B cell (primary cell): ENCODE data around the gene CYB5D1. TPM values are rescaled to one million over a fixed set of nuclear protein-coding genes. Genes with fewer than 3 reads are reported as not detected.

Experiments
- ATAC-seq: fragments of 200-7000 bp; cut with Tn5 transposase; one replicate; pipeline ENCODE4 v1.10.0; 2021; ENCODE audit warnings: low read depth, mild to moderate bottlenecking, moderate number of reproducible peaks, moderate library complexity
- CTCF ChIA-PET: fragments of 350-600 bp; sonication (Branson Sonifier 250); formaldehyde crosslinking; loops from one replicate; lab custom pipeline; 2021; ENCODE audit warnings: antibody characterized with exemption, inconsistent platforms; lab: Charles Lee
- POLR2A ChIA-PET: fragments of 350-600 bp; sonication (Branson Sonifier 250); formaldehyde crosslinking; loops from one replicate; lab custom pipeline; 2021; ENCODE audit warnings: antibody characterized with exemption; lab: Charles Lee
- DNase-seq: peaks from one replicate; pipeline ENCODE4 v3.0.0; 2013
- H2AFZ ChIP-seq: 2 replicates; pipeline ENCODE4 v1.6.1; 2012; ENCODE audit warnings: mild to moderate bottlenecking, low read depth, low read length; ENCODE audit not compliant: insufficient read depth, poor library complexity, severe bottlenecking
- H3K27ac ChIP-seq, 2 donors: 1 replicate in 1 of 2; 2 replicates in 1 of 2; pipeline ENCODE4 v1.5.1; 2012 to 2013; ENCODE audit warnings: low read length in 2 of 2, mild to moderate bottlenecking in 2 of 2, moderate library complexity in 1 of 2
- H3K27me3 ChIP-seq, 4 experiments: fragments of 200-600 bp in 1 of 4; sonication (generic) in 1 of 4; replicated peaks in 1 of 4; 1 replicate in 2 of 4; 2 replicates in 2 of 4; pipeline versions ENCODE4 v1.6.1 to v1.7.0; 2013 to 2016; ENCODE audit warnings: low read length in 3 of 4, mild to moderate bottlenecking in 2 of 4, mixed read lengths in 1 of 4, moderate library complexity in 1 of 4; ENCODE audit not compliant: insufficient read depth in 4 of 4, control insufficient read depth in 3 of 4; ENCODE audit errors: control extremely low read depth in 1 of 4
- H3K36me3 ChIP-seq, 2 experiments: replicated peaks in 1 of 2; 1 replicate in 1 of 2; 2 replicates in 1 of 2; pipeline versions ENCODE4 v1.6.1 to v1.7.1; 2013; ENCODE audit warnings: low read length in 1 of 2; ENCODE audit not compliant: insufficient read depth in 2 of 2, control insufficient read depth in 1 of 2; ENCODE audit errors: control extremely low read depth in 1 of 2, extremely low read depth in 1 of 2
- H3K4me1 ChIP-seq, 2 donors: fragments of 200-600 bp in 1 of 2; sonication (generic) in 1 of 2; 1 replicate in 1 of 2; 2 replicates in 1 of 2; pipeline versions ENCODE4 v1.5.1 to v1.6.1; 2013 to 2017; ENCODE audit warnings: low read length in 2 of 2; ENCODE audit not compliant: control insufficient read depth in 2 of 2, insufficient read depth in 2 of 2
- H3K4me2 ChIP-seq: replicated peaks from 2 replicates; pipeline ENCODE3; 2012; ENCODE audit warnings: mild to moderate bottlenecking, low read depth, low read length; ENCODE audit not compliant: poor library complexity, severe bottlenecking
- H3K4me3 ChIP-seq, 5 experiments: fragments of 200-600 bp in 1 of 5; sonication (generic) in 1 of 5; 1 replicate in 3 of 5; 2 replicates in 2 of 5; pipeline versions ENCODE4 v1.5.1 to v1.7.0; 2011 to 2016; ENCODE audit warnings: low read length in 4 of 5, mild to moderate bottlenecking in 4 of 5, low read depth in 2 of 5, control low read depth in 1 of 5, moderate library complexity in 1 of 5; ENCODE audit not compliant: insufficient read depth in 1 of 5; ENCODE audit errors: control extremely low read depth in 1 of 5, extremely low read depth in 1 of 5
- H3K79me2 ChIP-seq: fragments of 200-600 bp; sonication (generic); one replicate; pipeline ENCODE4 v1.6.0; 2016; ENCODE audit warnings: low read length; ENCODE audit not compliant: control insufficient read depth, insufficient read depth
- H3K9ac ChIP-seq: fragments of 200-600 bp; sonication (generic); 2 replicates; pipeline ENCODE4 v1.6.1; 2017; ENCODE audit warnings: mild to moderate bottlenecking, low read length, moderate library complexity
- H3K9me3 ChIP-seq, 3 donors: one replicate each; pipeline versions ENCODE4 v1.6.1 to v1.7.1; 2013; ENCODE audit warnings: low read length in 2 of 3; ENCODE audit not compliant: control insufficient read depth in 2 of 3, insufficient read depth in 1 of 3; ENCODE audit errors: control extremely low read depth in 1 of 3
- H4K20me1 ChIP-seq: 2 replicates; pipeline ENCODE4 v1.6.0; 2012; ENCODE audit warnings: mild to moderate bottlenecking, low read length; ENCODE audit not compliant: insufficient read depth, control insufficient read depth, poor library complexity, severe bottlenecking
- H3K27ac Mint-ChIP-seq: one replicate; pipeline ENCODE4 v1.8.0; 2021; ENCODE audit warnings: mixed read lengths
- H3K27me3 Mint-ChIP-seq: one replicate; pipeline ENCODE4 v1.8.0; 2021; ENCODE audit warnings: mixed read lengths
- H3K4me1 Mint-ChIP-seq: one replicate; pipeline ENCODE4 v1.8.0; 2021; ENCODE audit warnings: mixed read lengths
- H3K4me3 Mint-ChIP-seq: one replicate; pipeline ENCODE4 v1.8.0; 2021; ENCODE audit warnings: mixed read lengths
- H3K9me3 Mint-ChIP-seq: one replicate; pipeline ENCODE4 v1.8.0; 2022; ENCODE audit warnings: mixed read lengths; ENCODE audit not compliant: insufficient read depth
- EZH2 ChIP-seq: IDR thresholded peaks from 2 replicates; pipeline ENCODE4 v1.6.1; 2012; ENCODE audit warnings: borderline replicate concordance, low read depth, mild to moderate bottlenecking, moderate library complexity, low read length; ENCODE audit not compliant: insufficient read depth, poor library complexity, severe bottlenecking
- WGBS: methylation state at CpG from one replicate; pipeline ENCODE4 v1.1.5; 2013; ENCODE audit warnings: missing lambda C conversion rate; ENCODE audit not compliant: insufficient coverage; 5-methylcytosine and 5-hydroxymethylcytosine counted together
- intact Hi-C: fragments of 100-400 bp; cut with micrococcal nuclease; formaldehyde crosslinking; loops from one replicate; pipeline ENCODE4 v1.10.0; 2022
- polyA plus RNA-seq: library from polyadenylated mRNA; depleted of rRNA; stranded (reverse); fragments of >200 nt; gene quantifications from 2 replicates; pipeline ENCODE4 v1.2.3, GENCODE V29; 2012
- total RNA-seq, 2 donors: library from RNA; stranded (reverse); fragments of 120-200 nt in 1 of 2; gene quantifications; 1 replicate in 1 of 2; 2 replicates in 1 of 2; pipeline versions ENCODE4 v1.2.3 to v1.2.4, GENCODE V29; 2013 to 2022
- TF ChIP-seq, protein P1 (sequence below): fragments of 200-600 bp; IDR thresholded peaks from one replicate; pipeline ENCODE4 v1.8.0; 2022; ENCODE audit warnings: antibody characterized with exemption, mild to moderate bottlenecking

The CYB5D1 gene
- total and polyA plus RNA-seq, 2 donors (not counting 1 experiment from before 2014, with no cell fraction given), result 6.3 to 10.2 TPM

DNA sequence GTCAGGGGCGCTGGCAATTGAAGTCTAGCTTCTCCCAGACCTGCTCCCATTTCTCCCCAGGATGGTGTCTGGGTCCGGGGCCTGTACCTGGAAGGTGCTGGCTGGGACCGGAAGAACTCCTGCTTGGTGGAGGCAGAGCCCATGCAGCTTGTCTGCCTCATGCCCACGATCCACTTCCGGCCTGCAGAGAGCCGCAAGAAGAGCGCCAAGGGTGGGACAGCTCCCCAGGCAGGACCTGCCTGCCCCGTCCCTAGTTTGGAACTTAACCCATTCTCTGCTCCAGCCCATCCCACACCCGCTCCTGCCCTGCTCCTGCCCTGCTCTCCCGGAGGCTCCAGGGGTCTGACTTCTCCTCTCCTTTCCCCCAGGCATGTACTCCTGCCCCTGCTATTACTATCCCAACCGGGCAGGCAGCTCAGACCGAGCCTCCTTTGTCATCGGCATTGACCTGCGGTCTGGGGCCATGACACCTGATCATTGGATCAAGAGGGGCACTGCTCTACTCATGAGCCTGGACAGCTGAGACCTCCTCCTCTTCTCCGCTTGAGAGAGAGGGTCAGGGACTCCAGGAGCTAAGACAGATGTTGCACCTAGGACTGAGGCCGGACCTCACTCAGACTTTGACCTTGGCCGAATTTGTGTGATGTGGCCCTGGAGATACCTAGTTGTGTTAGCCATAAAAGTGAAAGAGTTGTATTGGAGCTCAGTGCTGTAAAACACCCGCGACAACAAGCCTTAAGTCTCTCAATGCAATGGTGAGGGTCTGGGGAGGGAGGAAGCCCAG lies 24.6 kb upstream of the CYB5D1 start:
- peaks cover 0 to 13% (median 2%) of the 10 kb centered on the region in 4 experiments for H3K27me3 ChIP-seq
- H3K4me2 ChIP-seq, result peak overlapping the region; percentile 99
- H3K27me3 Mint-ChIP-seq, result peaks cover 22% of the 10 kb centered on the region
- TF ChIP-seq EZH2, result no peak
- TF ChIP-seq, protein P1, sequence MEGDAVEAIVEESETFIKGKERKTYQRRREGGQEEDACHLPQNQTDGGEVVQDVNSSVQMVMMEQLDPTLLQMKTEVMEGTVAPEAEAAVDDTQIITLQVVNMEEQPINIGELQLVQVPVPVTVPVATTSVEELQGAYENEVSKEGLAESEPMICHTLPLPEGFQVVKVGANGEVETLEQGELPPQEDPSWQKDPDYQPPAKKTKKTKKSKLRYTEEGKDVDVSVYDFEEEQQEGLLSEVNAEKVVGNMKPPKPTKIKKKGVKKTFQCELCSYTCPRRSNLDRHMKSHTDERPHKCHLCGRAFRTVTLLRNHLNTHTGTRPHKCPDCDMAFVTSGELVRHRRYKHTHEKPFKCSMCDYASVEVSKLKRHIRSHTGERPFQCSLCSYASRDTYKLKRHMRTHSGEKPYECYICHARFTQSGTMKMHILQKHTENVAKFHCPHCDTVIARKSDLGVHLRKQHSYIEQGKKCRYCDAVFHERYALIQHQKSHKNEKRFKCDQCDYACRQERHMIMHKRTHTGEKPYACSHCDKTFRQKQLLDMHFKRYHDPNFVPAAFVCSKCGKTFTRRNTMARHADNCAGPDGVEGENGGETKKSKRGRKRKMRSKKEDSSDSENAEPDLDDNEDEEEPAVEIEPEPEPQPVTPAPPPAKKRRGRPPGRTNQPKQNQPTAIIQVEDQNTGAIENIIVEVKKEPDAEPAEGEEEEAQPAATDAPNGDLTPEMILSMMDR, result no peak
- peak overlapping the region; percentile 99 for H3K4me3 Mint-ChIP-seq
- H4K20me1 ChIP-seq, result peaks cover 12% of the 10 kb centered on the region
- 64% methylated on average over 17 of the region's 19 CpGs for WGBS
- peaks cover 28% of the 10 kb centered on the region for H3K4me1 Mint-ChIP-seq
- POLR2A ChIA-PET, result interaction anchor here (0.5 to 3.2 kb wide), 11 partner anchors 9 to 814 kb away, joined by 3 to 21 read pairs (median 5); partner anchors contain the start of genes CYB5D1, NAA38 and TP53
- peak overlapping the region; percentile 65 for H2AFZ ChIP-seq
- CTCF ChIA-PET, result interaction anchor here (0.6 to 4.5 kb wide), 15 partner anchors 8 to 286 kb away, joined by 3 to 53 read pairs (median 4); partner anchors contain the start of genes NAA38 and TRAPPC1
- peaks cover 28 to 39% of the 10 kb centered on the region in 2 donors for H3K4me1 ChIP-seq
- peak overlapping the region in 4 of 5 experiments; percentile 77 to 99 (median 96) for H3K4me3 ChIP-seq
- H3K79me2 ChIP-seq, result peaks cover 30% of the 10 kb centered on the region
- intact Hi-C loops, result loop anchor here (10.0 kb wide), 2 partner anchors 818 to 1178 kb away; partner anchors contain the start of genes C17orf100, MED31 and RNASEK
- peaks cover 0 to 4% (median 0%) of the 10 kb centered on the region in 3 donors for H3K9me3 ChIP-seq
- H3K36me3 ChIP-seq, result no peaks in the 10 kb centered on the region
- DNase-seq, result no peak
- no peaks in the 10 kb centered on the region for H3K9me3 Mint-ChIP-seq
- no peak for ATAC-seq
- peak overlapping the region; percentile 83 for H3K9ac ChIP-seq
- peak overlapping the region; percentile 89 for H3K27ac Mint-ChIP-seq
- H3K27ac ChIP-seq, result peak overlapping the region in 1 of 2 donors; percentile 100
